GM12872 (cell line): ENCODE results near the gene MOB1A.

Experiments used
- CTCF ChIP-seq: IDR thresholded peaks from 3 replicates; pipeline ENCODE4 v1.5.1; 2011; ENCODE audit warnings: low read depth, mild to moderate bottlenecking, low read length, moderate library complexity; ENCODE audit not compliant: insufficient read depth

Gene MOB1A

GRCh38 chr2:74128206-74128605 lies 50.5 kb downstream of the MOB1A start:
- TF ChIP-seq CTCF: no peak

GRCh38 chr2:74119912-74120825 lies 58.5 kb downstream of the MOB1A start:
- peak; percentile 69 for TF ChIP-seq CTCF

GRCh38 chr2:74119339-74119738 lies 59.3 kb downstream of the MOB1A start:
- TF ChIP-seq CTCF: peak; percentile 30; the same call in 2 of the 3 replicates

- no peak for TF ChIP-seq CTCF
These were observed 67.3 kb downstream of the MOB1A start for GRCh38 chr2:74111380-74111779.

- no peak for TF ChIP-seq CTCF
These were observed 68.1 kb downstream of the MOB1A start for GRCh38 chr2:74110537-74110936.

- TF ChIP-seq CTCF: no peak
These were observed 69.1 kb downstream of the MOB1A start for GRCh38 chr2:74109551-74109950.

- TF ChIP-seq CTCF: no peak
These were observed 71.6 kb downstream of the MOB1A start for GRCh38 chr2:74107071-74107470.
